Stimulated activated CD8-positive, alpha-beta memory T cell treated with anti-CD3 and anti-CD28 coated beads, Interleukin-12 subunit alpha, Interleukin-12 subunit beta, amount 100 ng/mL, for 24 hours (primary cell): ENCODE measurements around the gene UBALD2.
A peak's percentile ranks its signal among the peaks of the same experiment; 100 is the strongest.
"Not testable (repeated sequence)": the region's sequence is repeated elsewhere in the genome, so short reads cannot be mapped to it uniquely, and the experiment has no call there.

Experiments
- DNase-seq: peaks from one replicate; pipeline ENCODE4 v3.0.0-alpha.2; 2020; ENCODE audit errors: extremely low read depth

UBALD2 gene

GRCh38 chr17:76264755-76265623 lies at the start of gene UBALD2:
Gene UBALD2 (plus strand): TSS chr17:76265348. CDS start chr17:76265506, 158 bp downstream.
- DNase-seq, result peak; percentile 98

DNA sequence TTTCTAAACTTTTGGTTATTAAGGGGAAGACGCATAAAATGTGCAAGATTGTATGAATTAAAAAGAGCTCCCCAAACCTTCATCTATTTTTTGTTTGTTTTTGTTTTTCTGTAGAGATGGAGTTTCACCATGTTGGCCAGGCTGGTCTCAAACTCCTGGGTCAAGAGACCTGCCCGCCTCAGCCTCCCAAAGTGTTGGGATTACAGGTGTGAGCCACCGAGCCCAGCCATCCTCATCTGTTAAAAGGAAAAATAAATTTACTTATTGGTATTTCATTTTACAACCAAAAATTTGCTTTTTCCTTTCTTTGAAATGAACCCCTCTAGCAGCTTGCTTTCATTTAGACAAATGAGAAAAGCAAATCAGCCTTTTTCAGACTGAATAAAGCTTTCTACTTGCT lies 48.1 kb upstream of the UBALD2 start:
- DNase-seq, result no peak

DNA sequence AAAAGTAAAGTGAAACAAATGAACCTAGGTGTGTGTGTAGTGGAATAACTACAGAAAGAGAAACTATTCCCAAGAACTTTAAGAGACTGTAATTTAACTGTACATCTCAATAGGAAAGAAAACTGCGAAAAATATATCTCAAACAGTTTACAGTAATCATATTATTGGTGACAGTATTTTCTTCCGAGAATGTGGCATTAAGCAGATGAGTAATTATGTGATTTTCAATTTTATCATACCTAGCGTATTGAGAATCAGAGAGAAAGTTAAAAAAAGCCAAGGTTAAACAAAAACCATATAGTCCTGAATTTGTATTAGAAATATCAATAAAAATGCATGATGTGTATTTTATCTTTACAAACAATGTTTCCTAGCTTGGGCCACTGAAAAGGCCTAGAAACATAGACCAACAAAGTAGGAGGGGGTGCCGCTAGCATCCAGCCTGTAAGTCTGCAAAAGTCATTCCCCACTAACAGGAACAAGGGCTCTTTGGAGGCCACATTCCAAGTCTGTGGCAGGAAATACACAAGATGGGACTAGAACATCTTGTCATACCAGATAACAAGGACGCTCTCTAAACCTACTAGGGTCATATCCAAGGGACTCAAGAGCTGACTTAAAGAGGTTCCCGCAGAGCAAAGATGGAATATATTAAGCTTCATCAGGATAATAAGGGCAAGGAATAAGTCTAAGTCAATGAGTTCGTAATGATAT lies 45.3 kb upstream of the UBALD2 start:
- DNase-seq, result no peak

- DNase-seq, result no peak
Measured at GRCh38 chr17:76223802-76224201, 41.3 kb upstream of the UBALD2 start.

DNA sequence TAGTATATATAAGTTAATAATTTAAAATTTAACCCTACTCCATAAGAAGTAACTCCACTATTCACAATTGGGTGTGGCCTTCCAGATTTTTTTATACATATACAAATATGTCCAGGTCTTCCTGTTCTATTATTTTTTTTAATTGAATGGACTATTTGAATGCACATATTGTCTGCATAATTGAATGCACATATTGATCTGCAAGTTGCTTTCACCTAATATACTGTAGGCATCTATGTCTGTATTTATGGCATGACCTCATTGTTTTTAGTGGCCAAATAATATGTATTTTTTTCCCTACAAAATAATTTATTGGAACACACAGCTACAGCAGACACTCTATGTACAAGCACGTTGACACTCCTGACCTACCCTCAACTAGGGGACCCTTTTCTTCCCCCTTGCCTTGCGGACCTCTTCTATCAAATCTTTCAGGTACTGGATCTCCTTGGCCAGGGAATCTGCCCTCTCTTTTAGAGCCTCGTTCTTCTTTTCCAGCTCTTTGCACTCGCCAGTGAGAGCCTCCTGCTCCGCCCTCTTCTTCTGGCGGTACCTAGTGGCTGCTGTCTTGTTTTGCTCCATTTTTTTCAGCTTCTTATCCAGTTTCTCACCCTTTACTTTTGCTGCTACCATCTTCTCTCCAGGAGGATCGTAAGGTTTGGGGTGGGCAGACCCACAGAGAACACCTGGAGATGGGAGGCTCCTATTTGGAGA lies 39.6 kb upstream of the UBALD2 start:
- DNase-seq, result not testable (repeated sequence)

GRCh38 chr17:76226749-76227148 lies 38.4 kb upstream of the UBALD2 start:
- not testable (repeated sequence) for DNase-seq

- no peak for DNase-seq
Measured at GRCh38 chr17:76232342-76232741, 32.8 kb upstream of the UBALD2 start.

DNA sequence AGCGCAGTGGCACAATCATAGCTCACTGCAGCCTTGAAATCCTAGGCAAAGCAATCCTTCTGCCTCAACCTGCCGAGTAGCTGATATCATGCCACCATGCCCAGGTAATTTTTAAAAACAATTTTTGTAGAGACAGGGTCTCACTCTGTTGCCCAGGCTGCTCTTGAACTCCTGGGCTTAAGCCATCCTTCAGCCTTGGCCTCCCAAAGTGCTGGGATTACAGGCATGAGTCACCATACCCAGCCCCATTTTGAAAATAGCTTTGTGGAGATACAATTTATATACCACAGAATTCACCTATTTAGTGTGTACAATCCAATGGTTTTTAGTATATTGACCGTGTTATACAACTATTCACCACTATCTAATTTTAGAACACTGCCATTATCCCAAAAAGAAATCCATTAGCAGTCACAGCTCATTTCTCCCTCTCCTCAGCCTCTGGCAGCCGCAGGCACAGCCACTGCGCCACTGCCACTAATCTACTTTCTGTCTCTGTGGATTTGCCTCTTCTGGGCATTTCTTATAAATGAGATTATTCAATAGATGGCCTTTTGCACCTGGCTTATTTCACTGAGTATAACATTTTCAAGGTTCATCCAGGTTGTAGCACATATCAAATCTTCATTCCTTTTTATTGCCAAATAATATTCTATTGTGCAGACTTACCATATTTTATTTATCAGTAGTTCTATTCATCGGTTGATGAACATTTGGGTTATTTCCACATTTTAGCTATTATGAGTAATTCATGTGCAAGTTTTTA lies 31.4 kb upstream of the UBALD2 start:
- no peak for DNase-seq

DNA sequence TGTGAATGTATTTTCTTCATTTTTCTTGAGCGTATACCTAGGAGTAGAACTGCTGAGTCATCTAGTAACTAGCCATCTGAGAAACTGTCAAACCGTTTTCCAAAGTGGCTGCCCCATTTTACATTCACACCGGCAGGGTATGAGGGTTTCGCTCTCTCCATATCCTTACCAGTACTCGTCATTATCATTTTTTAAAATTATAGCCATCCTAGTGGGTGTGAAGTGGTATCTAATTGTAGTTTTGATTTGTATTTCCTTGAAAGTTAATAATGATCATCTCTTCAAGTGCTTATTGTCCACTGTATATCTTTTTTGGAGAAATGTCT lies 30.8 kb upstream of the UBALD2 start:
- no peak for DNase-seq

DNA sequence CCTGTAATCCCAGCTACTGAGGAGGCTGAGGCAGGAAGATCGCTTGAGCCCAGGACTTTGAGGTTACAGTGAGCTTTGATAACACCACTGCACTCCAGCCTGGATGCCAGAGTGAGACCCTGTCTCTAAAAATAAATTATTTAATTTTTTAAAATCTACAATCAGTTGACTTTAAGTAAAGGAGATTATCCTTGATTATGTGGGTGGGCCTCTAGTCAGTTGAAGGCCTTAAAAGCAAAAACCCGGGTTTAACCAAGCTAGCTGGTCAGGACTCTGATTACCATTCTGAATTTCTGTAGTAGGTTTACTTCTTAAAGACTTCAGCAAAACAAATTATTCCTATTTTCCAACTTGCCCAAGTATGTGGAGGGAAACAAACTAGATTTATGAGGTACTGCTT lies 29.3 kb upstream of the UBALD2 start:
- DNase-seq, result no peak

DNA sequence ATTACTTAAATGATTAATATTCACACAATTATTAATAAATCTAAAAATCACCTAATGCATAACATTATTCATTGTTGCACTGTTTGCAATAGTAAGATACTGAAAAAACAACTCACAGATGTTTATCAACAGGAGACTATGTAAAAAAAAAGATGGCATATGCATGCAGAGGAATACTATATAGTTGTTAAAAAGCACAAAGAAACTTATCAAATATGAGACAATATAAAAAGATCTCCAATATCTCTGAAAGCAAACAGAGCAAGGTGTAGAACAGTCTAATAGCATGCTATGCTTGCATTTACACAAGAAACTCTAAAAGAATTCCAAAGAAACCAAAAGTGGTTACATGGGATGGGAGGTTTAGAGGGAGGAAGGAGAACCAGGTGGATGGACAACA lies 28.5 kb upstream of the UBALD2 start:
- no peak for DNase-seq

GRCh38 chr17:76237859-76238313 lies 27.3 kb upstream of the UBALD2 start:
- no peak for DNase-seq

- no peak for DNase-seq
Measured at GRCh38 chr17:76238847-76239537, 26.2 kb upstream of the UBALD2 start.

- DNase-seq, result no peak
Measured at GRCh38 chr17:76239538-76240274, 25.4 kb upstream of the UBALD2 start.

DNA sequence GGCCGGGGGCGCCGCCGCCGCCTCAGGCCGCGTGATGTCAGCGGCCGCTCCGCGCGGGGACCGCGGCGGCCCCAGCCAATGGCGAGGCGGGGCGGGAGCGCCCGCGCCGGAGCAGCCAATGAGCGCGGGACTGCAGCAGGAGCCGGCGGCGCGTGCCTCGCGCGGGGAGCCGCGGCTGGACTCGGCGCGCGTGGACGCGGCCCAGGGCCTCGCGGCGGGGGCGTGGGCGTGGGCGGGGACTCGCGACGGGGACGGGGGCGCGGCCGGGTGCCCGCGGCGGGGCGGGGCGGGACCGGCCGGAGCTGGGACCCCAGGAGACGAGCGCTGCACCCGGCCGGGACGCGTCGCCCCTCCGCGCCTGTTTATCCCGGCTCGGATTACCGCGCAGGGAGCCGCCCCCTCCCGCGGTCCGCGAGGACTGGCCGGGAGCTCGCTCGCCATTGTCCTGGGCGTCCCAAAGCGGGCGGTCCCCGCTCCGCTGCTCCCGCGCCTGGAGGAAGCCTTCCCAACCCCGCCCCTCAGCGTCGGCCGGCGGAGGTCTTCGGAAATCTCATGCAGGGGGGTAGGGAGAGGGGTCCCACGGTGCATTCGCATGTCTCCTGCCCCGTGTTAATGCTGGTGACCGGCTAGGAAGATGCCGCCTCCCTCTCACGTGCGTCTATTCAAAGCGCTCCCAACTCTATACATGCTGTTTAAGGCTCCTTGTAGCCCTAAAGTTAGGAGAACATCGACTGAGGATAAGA lies 24.5 kb upstream of the UBALD2 start, which contains the start of gene RNF157:
Gene RNF157, minus strand, starts transcription at position 33 of the 743 bp plus-strand sequence. CDS start 253 bp downstream, outside the sequence.
- no peak for DNase-seq

DNA sequence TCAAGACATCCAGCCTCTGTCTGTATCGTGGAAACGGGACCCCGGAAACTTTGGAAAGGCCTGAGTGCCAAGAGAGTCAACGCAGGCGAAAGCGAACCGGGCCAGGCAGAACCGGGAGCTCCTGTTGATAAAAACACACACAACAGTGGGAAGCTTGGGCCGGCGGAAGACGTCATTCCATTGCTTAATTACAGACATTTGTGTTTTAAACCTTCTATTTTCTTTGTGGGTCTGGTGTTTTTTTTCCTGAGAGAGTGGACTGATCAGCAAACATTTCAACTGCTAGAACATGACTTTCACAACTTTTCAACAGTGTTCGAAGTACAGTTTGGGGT lies 24.0 kb upstream of the UBALD2 start:
- DNase-seq, result no peak

GRCh38 chr17:76241691-76242255 lies 23.4 kb upstream of the UBALD2 start:
- DNase-seq, result no peak

DNA sequence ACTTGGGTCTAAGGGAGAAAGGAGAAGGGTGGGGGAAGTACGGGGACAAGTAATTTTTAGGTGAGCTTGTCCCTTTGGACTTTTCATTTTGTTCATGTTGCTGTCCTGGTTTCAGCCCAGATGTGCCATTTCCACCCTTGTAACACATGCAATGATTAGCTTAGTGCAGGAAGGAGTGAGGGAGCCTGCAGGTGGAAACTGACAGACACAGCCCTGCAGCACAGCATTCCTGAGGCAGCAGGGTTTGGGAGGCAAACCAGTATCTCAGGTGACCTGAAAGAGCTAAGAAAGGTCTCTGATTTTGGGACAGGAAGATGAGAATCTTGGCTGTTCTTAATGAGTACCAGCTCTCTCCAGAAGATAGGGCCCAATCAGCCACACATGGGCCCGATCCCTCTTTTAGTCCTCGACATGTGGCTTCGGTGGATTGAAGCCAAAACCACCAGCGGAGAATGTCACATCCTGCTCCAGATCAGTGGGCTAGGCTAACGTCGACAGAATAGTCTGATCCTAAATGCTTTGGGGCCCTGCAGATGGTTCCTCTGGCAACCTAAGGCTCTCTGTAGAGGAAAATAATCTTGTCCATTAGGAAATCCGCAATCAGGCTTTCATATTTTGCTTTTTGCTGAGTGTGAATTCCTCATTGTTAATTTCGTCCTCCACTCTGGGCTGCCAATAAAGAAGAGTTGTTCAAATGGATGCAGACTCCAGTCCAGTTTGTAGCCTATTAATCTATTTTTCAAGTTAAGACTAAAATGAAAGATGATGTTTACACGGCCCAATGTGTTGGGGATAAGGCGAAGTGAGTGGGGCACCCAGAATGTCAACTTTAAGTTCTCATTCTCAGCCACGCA lies 21.1 kb upstream of the UBALD2 start:
- no peak for DNase-seq
